ENCODE results near the gene SAMHD1. TPM values are rescaled to one million over a fixed set of nuclear protein-coding genes. Genes with fewer than 3 reads are reported as not detected.

Gene SAMHD1
- total and polyA plus RNA-seq, 4 donors, result 14.7 to 51.2 (median 27.7) TPM

GRCh38 chr20:36929691-36930090, 21.8 kb downstream of the SAMHD1 start:
- H3K9ac ChIP-seq (ENCODE audit: low read depth in 1 of 2, low read length in 2 of 2), result no peak overlapping the region
- H3K27me3 ChIP-seq (ENCODE audit: control insufficient read depth in 4 of 4, insufficient read depth in 4 of 4, low read length in 3 of 4), result no peaks in the 10 kb centered on the region
- no peak overlapping the region for H3K27ac ChIP-seq (ENCODE audit: low read depth in 1 of 2, low read length in 2 of 2)
- no peaks in the 10 kb centered on the region for H3K9me3 ChIP-seq (ENCODE audit: control insufficient read depth in 4 of 4, low read length in 3 of 4)
- DNase-seq (ENCODE audit: low spot score), result no peak
- no peak for TF ChIP-seq GABPA (IDR thresholded peaks at IDR 0.05 in 1 of 2, conservative IDR thresholded peaks at IDR 0.05 in 1 of 2)
- TF ChIP-seq HNF4G (IDR thresholded peaks at IDR 0.05), result no peak
- TF ChIP-seq JUND (IDR thresholded peaks at IDR 0.05), result no peak
- no peak for TF ChIP-seq FOXA2 (IDR thresholded peaks at IDR 0.05)
- no peak for TF ChIP-seq ATF3 (IDR thresholded peaks at IDR 0.05)
- no peak for TF ChIP-seq YY1 (IDR thresholded peaks at IDR 0.05)
- TF ChIP-seq SP1 (IDR thresholded peaks at IDR 0.05), result no peak
- TF ChIP-seq REST (IDR thresholded peaks at IDR 0.05), result no peak
- no peak for TF ChIP-seq ZBTB33 (IDR thresholded peaks at IDR 0.05)
- no peak for TF ChIP-seq CTCF (IDR thresholded peaks at IDR 0.05; ENCODE audit: low read depth, low read length, missing input control)
- TF ChIP-seq HNF4A (conservative IDR thresholded peaks at IDR 0.05), result no peak
- no peak for TF ChIP-seq FOXA1 (IDR thresholded peaks at IDR 0.05)
- no peak for TF ChIP-seq MAX (IDR thresholded peaks at IDR 0.05)
- TF ChIP-seq NR2F2 (IDR thresholded peaks at IDR 0.05), result no peak
- no peak for TF ChIP-seq RXRA (IDR thresholded peaks at IDR 0.05)
- no peak for TF ChIP-seq EGR1 (IDR thresholded peaks at IDR 0.05; ENCODE audit: low read depth in 2 of 2)
- no peak for TF ChIP-seq RAD21 (IDR thresholded peaks at IDR 0.05)
- TF ChIP-seq TAF1 (conservative IDR thresholded peaks at IDR 0.05), result no peak
- peaks cover 6 to 15% (median 8%) of the 10 kb centered on the region in 4 donors for H3K4me1 ChIP-seq (ENCODE audit: control insufficient read depth in 4 of 4, insufficient read depth in 4 of 4, low read length in 3 of 4)
- WGBS, result 99% methylated on average over 6 of the region's 6 CpGs
- H3K4me3 ChIP-seq (ENCODE audit: low read depth in 1 of 3, low read length in 3 of 3), result no peak overlapping the region
- H3K36me3 ChIP-seq (ENCODE audit: control insufficient read depth in 4 of 4, insufficient read depth in 3 of 4, low read depth in 1 of 4, low read length in 3 of 4), result peaks cover 0 to 12% (median 9%) of the 10 kb centered on the region in 4 donors
